Vagina (tissue), 2 donors: ENCODE data around the gene FGFRL1.

Source experiments
- POLR2A ChIP-seq, 2 donors: fragments of 450-650 bp; IDR thresholded peaks; one replicate each; pipeline ENCODE4 v1.6.1; 2017; ENCODE audit warnings: antibody characterized with exemption in 2 of 2, mild to moderate bottlenecking in 2 of 2, moderate library complexity in 2 of 2
- POLR2AphosphoS5 ChIP-seq, 2 donors: sonication (generic); formaldehyde crosslinking; IDR thresholded peaks; one replicate each; pipeline ENCODE4 v1.9.0; 2017; ENCODE audit warnings: antibody characterized with exemption in 2 of 2, mild to moderate bottlenecking in 2 of 2, low read depth in 1 of 2; ENCODE audit not compliant: insufficient read depth in 1 of 2
- TF ChIP-seq, protein P1 (sequence below), 3 experiments: fragments of 450-650 bp in 2 of 3; fragments of 200-600 bp in 1 of 3; sonication (generic) in 1 of 3; IDR thresholded peaks; one replicate each; pipeline ENCODE4 v1.5.1; 2017 to 2019; ENCODE audit warnings: antibody characterized with exemption in 3 of 3, mild to moderate bottlenecking in 2 of 3, moderate library complexity in 2 of 3

DNA sequence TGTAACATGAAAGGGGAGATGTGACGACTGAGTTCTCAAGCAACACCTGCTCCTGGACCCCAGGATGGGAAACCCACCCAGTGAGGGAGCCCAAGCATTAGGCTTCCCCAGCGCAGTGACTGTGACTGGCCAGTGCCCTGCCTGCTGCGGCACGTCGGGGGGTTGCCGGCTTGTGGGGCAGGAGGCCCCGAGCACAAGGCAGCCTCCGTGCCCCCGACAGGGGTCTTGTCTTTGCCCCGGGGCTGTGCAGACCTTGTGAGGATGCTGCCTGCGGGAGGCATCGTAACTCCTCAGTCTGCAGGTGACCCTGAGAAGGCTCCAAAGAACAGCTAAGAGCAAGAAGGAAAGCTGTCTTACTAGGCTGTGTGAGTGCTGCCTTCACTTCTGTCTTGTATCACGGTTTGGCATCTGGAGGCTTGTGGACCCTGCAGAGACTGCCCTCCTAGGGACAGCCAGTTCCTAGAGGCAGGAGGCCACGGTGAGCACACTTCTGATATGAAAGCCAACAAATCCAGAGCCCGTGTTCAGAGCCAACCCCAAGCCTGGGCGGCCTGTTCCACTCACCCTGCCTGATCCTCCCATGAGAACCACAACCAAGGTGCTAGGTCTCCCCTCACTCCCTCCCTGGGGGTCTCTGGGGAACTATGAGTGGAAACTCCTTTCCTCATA, 47.7 kb downstream of the FGFRL1 start:
- TF ChIP-seq, protein P1, sequence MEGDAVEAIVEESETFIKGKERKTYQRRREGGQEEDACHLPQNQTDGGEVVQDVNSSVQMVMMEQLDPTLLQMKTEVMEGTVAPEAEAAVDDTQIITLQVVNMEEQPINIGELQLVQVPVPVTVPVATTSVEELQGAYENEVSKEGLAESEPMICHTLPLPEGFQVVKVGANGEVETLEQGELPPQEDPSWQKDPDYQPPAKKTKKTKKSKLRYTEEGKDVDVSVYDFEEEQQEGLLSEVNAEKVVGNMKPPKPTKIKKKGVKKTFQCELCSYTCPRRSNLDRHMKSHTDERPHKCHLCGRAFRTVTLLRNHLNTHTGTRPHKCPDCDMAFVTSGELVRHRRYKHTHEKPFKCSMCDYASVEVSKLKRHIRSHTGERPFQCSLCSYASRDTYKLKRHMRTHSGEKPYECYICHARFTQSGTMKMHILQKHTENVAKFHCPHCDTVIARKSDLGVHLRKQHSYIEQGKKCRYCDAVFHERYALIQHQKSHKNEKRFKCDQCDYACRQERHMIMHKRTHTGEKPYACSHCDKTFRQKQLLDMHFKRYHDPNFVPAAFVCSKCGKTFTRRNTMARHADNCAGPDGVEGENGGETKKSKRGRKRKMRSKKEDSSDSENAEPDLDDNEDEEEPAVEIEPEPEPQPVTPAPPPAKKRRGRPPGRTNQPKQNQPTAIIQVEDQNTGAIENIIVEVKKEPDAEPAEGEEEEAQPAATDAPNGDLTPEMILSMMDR (IDR thresholded peaks at IDR 0.05): no peak
- TF ChIP-seq POLR2A (IDR thresholded peaks at IDR 0.05) (no peak), POLR2AphosphoS5 (IDR thresholded peaks at IDR 0.05; ENCODE audit: insufficient read depth in 1 of 2, low read depth in 1 of 2) (no peak)
